Nucleus accumbens (tissue), 56 donors: Measurements from ENCODE around the gene PAF1.

Source experiments
- DNase-seq, 56 donors: peaks; one replicate each; lab custom pipeline; 2025; lab: John Stamatoyannopoulos, UW

The PAF1 gene

DNA sequence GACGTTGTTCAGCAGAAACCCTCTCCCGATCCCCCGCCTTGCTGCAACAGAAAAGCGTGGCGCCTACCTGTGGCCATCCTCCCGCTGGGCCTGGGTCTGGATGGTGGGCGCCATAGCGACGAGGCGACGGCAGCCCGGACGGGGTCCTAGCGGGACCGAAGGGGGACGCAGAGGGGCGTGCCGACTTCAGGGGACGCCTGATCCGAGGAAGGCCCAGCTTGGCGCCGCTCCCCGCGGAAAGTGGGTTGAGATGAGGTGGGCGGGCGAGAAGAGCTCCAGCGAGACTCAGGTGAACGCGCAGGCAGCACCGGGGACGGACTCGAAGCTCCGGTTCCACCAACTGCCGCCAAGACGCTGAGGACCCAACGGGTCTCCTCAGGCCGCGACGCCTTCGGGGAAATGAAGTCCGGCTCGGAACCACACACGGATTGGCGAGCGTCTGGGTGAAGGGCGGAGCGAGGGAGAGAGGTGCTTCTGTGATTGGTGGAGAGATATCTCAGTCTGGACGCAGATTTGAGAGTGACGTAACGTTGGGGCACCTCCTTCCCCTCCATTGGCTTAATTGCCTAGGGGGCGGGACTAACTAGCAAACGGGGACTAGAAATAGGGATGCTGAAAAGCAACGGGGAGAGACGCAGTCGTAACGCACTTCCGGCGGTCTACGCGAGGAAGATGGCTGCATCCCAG, at the start of gene PAF1, which contains the start of gene MED29:
PAF1 (minus strand) TSS at position 356 of the 687 bp plus-strand sequence; CDS start at position 114, 242 bp downstream.
MED29 (plus strand) TSS at position 628 of the 687 bp plus-strand sequence; CDS start at position 673, 45 bp downstream.
- DNase-seq: peak; percentile 67 to 99 (median 97)

DNA sequence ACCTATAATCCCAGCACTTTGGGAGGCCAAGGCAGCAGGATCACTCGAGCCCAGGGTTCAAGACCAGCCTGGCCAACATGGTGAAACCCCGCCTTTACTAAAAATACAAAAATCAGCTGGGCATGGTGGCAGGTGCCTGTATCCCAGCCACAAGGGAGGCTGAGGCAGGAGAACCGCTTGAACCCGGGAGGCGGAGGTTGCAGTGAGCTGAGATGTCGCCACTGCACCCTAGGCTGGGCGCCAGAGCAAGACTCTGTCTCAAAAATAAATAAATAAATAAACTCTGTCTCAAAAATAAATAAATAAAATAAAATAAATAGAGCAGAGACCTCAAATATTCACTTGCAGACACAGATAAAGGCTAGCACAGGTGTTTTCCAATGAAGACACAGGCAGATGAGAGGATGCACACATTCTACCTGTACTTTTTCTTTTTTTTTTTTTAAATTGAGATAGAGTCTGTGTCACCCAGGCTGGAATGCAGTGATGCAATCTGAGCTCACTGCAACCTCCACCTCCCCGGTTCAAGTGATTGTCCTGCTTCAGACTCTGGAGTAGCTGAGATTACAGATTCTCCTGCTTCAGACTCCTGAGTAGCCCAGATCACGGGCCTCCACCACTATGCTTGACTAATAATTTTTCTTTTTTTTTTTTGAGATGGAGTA, 47.5 kb upstream of the PAF1 start:
- no peak for DNase-seq

DNA sequence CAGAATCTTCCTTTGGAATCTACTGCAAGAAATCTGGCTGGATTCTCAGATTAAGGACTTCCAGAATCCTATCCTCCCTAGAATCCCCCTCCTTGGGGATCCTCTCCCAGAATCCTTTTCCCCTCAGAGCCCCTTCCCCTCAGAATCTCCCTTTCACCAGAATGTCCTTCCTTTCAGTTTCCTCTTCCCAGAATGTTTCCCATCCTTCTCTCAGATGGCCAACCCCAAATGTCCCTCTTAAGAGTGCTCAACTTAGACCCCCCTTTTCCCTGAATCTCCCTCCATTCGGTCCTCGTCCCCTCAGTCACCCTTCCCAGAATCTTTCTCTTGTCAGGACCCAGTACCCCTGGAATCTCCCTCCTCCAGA, 45.4 kb upstream of the PAF1 start:
- DNase-seq: no peak

DNA sequence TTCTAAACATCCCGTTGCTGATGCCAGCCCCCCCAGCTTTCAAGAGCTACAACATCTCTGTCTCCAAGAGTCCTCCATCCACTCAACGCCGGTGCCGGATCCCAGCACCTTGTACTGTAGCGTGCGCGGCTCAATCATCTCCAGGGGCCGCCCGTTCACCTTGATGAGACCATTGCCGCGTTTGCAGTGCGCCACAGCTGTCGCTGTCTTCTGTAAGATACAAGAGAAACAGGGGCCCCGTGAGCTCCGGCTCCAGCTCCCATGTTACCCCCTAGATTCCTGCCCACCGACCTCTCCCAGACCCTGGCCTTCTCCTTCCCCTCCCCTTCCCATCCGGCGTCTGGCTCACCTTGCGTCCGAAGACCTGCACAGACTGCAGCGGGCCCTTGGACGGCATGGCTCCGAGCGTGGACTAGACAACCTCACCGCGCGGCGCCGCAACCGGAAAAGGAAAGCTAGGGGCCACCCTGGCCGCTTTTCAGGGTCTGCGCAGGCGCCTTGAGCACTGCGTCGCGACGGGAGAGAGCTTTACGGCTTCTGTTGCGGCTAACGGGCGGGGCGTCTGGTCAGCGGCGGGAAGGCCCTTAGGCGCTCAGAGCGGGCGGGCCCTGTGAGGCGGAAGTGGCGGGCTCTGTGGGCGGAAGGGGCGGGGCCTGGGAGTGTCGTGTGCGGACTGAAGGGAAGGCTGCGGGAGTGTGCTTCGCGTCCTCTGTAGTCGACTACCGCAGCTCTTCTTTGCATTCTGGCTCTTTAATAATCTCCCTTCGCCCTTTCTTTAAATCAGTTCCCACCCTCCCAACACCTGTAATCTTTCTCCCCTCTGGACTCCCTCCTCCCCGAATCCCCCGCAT, 44.8 kb upstream of the PAF1 start, which contains the start of gene RPS16:
RPS16 (minus strand) TSS at position 451 of the 851 bp plus-strand sequence; CDS start at position 397, 54 bp downstream.
- DNase-seq: peak; percentile 75 to 99 (median 97)

DNA sequence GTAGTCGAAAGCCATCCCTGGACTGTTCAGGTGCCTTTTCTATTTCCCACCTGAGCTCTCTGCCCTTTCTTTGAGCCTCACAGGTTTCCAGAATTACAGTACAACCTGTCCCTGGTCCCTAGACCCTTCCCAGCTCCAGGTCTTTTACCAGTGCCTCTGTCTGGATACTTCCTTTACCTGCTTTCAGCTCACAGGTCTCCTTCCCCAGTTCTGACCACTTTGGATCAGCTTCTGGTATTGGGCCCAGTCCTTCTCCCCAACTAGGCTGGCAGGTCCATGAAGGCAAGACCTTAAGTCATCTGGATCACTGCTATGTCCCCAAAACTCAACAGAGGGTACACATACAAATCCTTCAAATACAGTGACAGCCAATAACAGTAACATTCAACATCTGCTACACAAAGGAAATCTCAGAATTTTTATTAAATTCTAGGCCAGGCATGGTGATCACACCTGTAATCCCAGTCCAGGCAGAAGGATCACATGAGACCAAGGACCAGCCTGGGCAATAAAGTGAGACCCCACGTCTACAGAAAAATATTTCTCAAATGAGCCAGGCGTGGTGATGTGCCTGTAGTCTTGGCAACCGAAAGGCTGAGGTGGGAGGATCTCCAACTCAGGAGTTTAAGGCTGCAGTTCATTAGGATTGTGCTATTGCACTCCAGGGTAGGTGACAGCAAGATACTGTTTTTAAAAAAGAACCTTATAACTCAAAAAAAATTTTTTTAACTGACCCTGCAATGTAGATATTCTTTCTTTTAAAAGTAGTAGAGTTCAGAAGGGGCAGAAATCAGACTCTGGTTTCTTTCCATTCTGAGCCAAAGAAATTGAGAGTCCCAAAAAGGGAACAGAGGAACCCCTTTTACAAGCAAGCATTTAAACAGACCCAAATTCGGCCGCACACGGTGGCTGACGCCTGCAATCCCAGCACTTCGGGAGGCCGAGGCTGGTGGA, 43.5 kb upstream of the PAF1 start:
- no peak for DNase-seq

DNA sequence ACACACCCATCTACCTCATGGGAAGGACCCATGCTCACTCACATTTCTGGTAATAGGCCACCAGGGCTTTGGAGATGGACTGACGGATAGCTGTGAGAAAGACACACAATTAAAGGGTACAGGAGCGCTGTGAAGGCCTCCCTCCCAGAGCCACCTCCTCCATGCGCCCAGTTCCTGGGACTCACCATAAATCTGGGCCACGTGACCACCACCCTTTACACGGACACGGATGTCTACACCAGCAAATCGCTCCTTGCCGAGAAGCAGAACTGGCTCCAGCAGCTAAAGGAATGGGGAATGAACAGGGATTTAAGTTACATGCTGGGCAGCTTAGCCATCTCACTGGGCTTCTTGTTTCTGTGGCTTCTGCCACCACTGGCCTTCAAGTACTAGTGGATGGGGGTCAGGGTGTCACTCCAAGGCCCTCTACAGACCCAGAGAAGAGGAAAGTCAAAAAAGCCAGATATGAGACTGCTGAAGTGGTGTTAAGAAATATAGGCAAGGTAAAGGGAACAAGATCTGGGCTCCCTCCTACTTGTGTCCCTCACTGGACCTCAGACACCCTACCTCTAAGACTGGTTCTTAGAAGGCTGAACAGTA, 42.7 kb upstream of the PAF1 start:
- no peak for DNase-seq

DNA sequence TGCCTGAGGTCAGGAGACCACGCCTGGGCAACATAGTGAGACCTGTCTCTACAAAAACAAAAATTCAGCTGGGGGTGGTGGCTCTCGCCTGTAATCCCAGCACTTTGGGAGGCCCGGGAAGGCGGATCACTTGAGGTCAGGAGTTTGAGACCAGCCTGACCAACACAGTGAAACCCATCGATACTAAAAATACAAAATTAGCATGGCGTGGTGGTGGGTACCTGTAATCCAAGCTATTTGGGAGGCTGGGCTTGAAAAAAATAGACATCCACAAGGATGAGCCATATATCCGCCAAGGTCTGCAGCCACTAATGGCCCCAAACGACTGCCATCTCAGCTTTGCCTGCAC, 41.7 kb upstream of the PAF1 start:
- DNase-seq: no peak

DNA sequence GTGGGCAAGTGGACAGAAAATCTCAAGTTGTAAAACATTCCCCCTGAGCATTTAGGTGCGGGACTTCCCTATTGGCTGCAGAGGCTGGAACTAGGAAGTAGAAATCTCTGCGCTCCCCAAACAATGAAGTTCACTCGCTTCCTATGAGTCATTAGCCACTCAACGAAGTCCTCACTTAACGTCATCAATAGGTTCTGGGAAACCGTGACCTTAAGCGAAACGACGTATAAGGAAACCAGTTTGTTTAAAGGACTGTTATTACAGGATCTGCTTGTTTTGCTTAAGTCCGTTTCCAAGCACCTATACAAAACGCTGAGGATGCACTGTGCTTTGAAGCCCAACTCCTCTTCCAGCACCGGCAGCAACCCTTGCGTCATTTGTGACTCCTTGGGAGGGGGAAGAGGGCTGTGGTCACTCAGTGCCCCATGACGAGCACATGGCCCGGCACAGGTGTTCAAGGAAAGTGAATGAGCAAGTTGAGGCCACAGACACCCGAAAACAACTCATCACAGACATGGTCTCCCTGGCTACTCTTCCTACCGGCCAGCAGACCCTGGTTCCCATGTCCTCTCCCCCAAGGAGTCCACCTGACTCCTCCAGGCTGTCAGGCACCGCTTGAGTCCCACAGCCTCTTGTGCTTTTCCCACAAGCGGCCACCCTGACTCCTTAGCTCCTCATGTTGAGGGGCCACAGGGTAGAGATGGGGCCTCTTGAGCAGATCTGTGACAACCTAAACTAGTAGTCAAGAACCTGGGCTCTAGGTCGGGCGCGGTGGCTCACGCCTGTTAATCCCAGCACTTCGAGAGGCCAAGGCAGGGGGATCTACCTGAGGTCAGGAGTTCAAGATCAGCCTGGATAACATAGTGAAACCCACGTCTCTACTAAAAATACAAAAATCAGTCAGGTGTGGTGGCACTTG, 40.0 kb upstream of the PAF1 start:
- DNase-seq: peak in 2 of 56 donors; percentile 6 to 13

DNA sequence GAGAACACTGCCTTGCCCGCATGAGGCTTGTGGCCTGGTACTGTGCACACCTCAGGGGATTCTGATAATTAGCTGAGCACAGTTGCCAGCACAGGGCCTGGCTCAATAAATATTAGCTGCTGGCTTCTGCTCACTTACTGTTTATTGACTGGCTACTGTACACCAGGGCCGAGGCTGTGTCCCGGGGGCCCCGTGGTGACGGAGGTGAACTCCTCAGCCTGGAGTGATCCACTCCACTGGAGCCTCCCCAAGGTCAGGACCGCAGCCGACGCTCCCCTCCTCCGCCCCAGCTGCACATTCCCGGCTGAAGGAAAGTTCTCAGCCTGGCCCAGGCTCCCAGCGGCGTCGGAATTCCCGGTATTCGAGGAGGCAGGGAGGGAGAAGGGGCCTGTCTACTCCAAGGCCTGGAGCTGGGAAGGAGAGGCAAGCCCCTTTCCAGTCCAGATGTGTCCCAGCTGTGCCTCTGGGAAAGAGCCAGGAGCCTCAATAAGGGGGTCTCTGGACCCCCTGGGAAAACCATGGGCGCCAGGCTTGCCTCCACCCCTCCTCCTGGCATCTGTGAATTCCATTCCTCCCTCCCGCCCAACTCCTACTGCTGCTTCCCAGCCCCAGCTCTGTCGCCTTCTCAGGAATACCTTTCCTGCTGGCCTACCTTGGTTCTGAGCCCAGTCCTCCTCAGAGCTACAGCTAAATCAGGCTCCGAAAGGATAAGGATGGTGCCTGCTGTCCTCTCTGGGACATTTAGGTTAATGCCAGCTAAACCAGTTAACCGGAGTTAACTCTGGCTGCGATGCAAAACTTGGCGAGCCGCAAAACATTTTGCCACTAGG, 37.6 kb upstream of the PAF1 start:
- DNase-seq: no peak

DNA sequence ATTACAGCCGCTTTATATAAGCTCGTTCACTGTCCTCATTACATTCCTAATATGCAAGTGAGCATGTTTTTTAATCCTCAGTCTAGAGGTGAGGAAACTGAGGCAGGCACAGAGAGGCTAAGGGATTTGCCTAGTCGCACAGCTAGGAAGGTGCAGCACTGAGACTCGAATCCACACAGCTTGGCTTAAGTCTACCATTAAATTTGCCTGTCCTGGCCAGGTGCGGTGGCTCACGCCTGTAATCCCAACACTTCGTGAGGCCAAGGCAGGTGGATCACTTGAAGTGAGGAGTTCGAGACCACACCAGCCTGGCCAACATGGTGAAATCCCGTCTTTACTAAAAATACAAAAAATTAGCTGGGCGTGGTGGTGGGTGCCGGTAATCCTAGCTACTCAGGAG, 36.8 kb upstream of the PAF1 start:
- no peak for DNase-seq

DNA sequence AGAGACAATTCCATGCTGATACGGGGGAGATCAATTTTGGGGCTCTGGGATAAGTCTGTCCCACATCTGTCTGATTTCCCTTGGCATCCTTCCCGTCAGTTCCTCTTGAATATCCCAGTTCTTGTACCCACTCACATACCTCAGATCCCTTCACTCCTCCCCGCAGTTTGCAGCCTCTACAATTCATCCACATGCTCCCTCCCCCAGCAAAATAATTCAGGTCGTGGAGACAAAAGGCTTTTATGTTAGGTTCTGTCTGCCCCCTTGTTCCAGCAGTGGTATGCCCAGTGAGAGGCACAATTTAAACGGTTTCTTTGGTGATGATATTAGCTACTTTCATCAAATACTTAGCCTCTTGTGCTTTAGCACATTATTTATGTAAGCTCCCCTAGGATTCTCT, 35.3 kb upstream of the PAF1 start:
- no peak for DNase-seq

DNA sequence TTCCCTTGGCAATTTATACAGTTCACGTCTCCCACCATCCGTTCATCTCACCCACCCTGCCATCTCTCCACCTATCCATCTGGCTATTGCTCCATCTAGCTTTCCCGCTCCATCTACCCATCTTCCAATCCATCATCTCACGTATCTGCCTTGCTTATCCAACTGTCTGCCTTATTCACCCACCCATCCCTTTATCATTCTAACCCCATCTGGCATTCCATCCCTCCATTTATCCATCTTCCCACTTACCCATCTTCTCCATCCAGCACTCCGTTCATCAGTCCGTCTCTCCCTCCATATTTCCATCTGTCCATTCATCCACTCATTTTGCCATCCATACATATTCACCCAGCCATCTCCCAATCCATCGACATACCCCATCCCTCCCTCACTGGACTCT, 34.8 kb upstream of the PAF1 start:
- no peak for DNase-seq

DNA sequence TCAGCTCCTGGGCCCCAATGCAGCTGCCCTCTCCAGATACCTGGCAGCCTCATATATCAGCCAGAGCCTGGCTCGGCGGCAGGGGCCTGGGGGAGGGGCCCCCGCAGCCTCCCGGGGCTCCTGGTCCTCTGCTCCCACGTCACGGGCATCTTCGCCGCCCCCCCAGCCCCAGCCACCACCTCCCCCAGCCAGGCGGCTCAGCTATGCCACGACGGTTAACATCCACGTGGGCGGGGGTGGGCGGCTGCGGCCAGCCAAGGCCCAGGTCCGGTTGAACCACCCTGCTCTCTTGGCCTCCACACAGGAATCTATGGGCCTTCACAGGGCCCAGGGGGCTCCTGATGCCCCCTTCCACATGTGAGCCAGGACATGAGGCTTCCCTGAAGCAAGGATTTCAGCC, 34.0 kb upstream of the PAF1 start:
- no peak for DNase-seq

DNA sequence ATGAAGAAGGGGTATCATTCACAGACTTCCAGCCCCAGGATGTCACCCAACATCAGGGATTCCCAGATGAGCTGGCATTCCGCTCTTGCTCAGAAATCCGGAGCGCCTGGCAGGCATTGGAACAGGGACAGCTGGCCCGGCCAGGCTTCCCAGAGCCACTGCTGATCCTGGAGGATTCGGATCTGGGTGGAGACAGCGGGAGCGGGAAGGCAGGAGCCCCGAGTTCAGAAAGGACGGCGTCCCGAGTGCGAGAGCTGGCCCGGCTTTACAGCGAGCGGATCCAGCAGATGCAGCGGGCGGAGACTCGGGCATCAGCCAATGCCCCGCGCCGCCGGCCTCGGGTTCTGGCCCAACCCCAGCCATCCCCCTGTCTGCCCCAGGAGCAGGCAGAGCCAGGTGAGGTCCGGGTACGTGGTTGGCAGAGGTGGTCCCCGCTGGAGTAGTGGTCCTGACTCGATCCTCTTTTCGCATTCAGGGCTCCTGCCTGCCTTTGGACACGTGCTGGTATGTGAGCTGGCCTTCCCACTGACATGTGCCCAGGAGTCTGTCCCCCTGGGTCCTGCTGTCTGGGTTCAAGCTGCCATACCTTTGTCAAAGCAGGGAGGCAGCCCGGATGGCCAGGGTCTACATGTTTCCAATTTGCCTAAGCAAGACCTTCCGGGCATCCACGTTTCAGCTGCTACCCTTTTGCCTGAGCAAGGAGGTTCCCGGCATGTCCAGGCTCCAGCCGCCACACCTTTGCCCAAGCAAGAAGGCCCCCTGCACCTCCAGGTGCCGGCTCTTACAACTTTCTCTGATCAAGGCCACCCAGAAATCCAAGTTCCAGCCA, 32.6 kb upstream of the PAF1 start:
- no peak for DNase-seq

DNA sequence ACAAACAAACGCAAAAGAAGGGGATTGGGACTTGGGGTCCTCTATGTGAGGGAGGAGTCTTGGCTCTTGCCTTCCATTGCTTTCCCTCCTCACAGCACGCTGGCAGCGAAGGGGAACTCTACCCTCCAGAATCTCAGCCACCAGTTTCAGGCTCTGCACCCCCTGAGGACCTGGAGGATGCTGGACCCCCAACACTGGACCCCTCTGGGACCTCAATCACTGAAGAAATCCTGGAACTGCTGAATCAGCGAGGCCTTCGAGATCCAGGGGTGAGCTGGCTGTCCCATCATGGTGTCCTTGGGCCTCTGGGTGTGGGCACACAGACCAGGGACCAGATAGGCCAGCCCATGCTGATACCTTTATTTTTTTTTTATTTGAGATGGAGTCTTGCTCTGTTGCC, 31.1 kb upstream of the PAF1 start:
- DNase-seq: no peak

DNA sequence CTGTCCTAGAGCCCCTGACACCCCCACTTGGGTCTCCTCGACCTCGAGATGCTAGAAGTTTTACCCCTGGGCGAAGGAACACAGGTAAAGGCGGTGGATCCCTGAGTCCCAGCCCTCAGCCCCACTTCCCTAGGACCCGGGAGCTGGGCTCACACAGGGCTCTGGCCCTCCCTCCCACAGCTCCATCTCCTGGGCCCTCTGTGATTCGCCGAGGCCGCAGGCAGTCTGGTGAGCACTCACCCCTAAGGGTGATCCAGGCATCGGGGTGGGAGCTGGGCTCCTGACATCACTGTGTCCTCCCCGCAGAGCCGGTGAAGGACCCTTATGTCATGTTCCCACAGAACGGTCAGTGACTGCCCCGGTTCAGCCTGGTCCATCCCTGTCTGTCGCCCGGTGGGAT, 29.9 kb upstream of the PAF1 start:
- no peak for DNase-seq

DNA sequence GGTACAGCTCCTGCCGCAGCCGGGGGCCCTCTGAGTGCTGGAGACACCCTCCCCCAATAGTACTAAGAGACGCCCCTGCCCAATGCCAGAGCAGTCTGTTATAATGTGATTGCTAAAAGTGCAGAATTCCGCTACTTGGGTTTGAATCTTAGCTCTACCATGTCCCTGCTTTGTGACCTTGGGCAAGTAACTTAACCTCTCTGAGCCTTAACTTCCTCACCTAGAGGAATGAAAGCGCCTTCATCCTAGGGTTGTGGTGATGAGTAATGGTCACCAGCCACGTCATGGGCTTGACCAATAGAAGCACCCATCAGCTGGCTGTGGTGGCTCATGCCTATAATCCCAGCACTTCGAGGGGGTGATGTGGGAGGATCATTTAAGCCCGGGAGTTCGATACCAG, 28.1 kb upstream of the PAF1 start:
- DNase-seq: no peak
